HepG2 (cell line): ENCODE measurements around the gene RGS14. TPM values are rescaled to one million over a fixed set of nuclear protein-coding genes. Genes with fewer than 3 reads are reported as not detected.

ENCODE experiments used
- DMAP1 ChIP-seq: IDR thresholded peaks from 2 replicates; pipeline ENCODE4 v1.6.1; 2016
- DNMT1 ChIP-seq: sonication (generic); formaldehyde crosslinking; IDR thresholded peaks from 2 replicates; pipeline ENCODE4 v1.5.1; 2020; ENCODE audit warnings: mild to moderate bottlenecking, missing genetic modification reagents
- FOSL1 ChIP-seq: sonication (generic); formaldehyde crosslinking; IDR thresholded peaks from 2 replicates; pipeline ENCODE4 v1.9.0; 2021; ENCODE audit warnings: missing genetic modification reagents, borderline replicate concordance
- GABPB1 ChIP-seq: IDR thresholded peaks from 2 replicates; pipeline ENCODE4 v1.6.1; 2016; ENCODE audit warnings: mild to moderate bottlenecking, missing genetic modification reagents, moderate library complexity, missing compliant biosample characterization
- IRF2 ChIP-seq: IDR thresholded peaks from 2 replicates; pipeline ENCODE4 v1.6.1; 2018; ENCODE audit warnings: missing genetic modification reagents, missing compliant biosample characterization
- KDM2A ChIP-seq: sonication (generic); formaldehyde crosslinking; IDR thresholded peaks from 2 replicates; pipeline ENCODE4 v1.4.0; 2020; ENCODE audit warnings: low read depth, missing genetic modification reagents, borderline replicate concordance
- MXI1 ChIP-seq: IDR thresholded peaks from 3 replicates; pipeline ENCODE4 v1.6.1; 2012; ENCODE audit warnings: low read depth, low read length, inconsistent platforms, borderline replicate concordance
- NBN ChIP-seq: fragments of 450-650 bp; conservative IDR thresholded peaks from 2 replicates; pipeline ENCODE4 v1.6.1; 2017
- NRL ChIP-seq: sonication (generic); formaldehyde crosslinking; IDR thresholded peaks from 2 replicates; pipeline ENCODE4 v1.5.0; 2020; ENCODE audit warnings: missing genetic modification reagents, mild to moderate bottlenecking, moderate library complexity, borderline replicate concordance
- PATZ1 ChIP-seq: sonication (generic); formaldehyde crosslinking; IDR thresholded peaks from 2 replicates; pipeline ENCODE4 v1.4.0; 2020; ENCODE audit warnings: missing genetic modification reagents
- RNF2 ChIP-seq: fragments of 450-650 bp; conservative IDR thresholded peaks from 2 replicates; pipeline ENCODE4 v1.6.1; 2016; ENCODE audit warnings: low read depth
- RORA ChIP-seq: sonication (generic); formaldehyde crosslinking; IDR thresholded peaks from 2 replicates; pipeline ENCODE4 v1.5.0; 2020; ENCODE audit warnings: mild to moderate bottlenecking, missing genetic modification reagents, moderate library complexity
- RXRA ChIP-seq: sonication (generic); formaldehyde crosslinking; IDR thresholded peaks from 2 replicates; pipeline ENCODE4 v1.5.1; 2020; ENCODE audit warnings: missing genetic modification reagents
- SMARCE1 ChIP-seq: fragments of 450-650 bp; IDR thresholded peaks from 2 replicates; pipeline ENCODE4 v1.6.1; 2017; ENCODE audit warnings: borderline replicate concordance
- TCF7 ChIP-seq: sonication (generic); IDR thresholded peaks from 2 replicates; pipeline ENCODE4 v1.6.1; 2016; ENCODE audit warnings: antibody characterized with exemption, low read depth
- ZBTB8A ChIP-seq: sonication (generic); formaldehyde crosslinking; IDR thresholded peaks from 2 replicates; pipeline ENCODE4 v1.4.0; 2020; ENCODE audit warnings: mild to moderate bottlenecking, low read depth, missing genetic modification reagents, borderline replicate concordance
- ZKSCAN1 ChIP-seq: fragments of 150-350 bp; IDR thresholded peaks from 2 replicates; pipeline ENCODE4 v1.6.1; 2014; ENCODE audit warnings: low read length
- ZNF317 ChIP-seq: sonication (generic); formaldehyde crosslinking; IDR thresholded peaks from 2 replicates; pipeline ENCODE4 v1.5.0; 2020; ENCODE audit warnings: mild to moderate bottlenecking, missing genetic modification reagents
- ZNF350 ChIP-seq: sonication (generic); formaldehyde crosslinking; IDR thresholded peaks from 2 replicates; pipeline ENCODE4 v1.4.0; 2020; ENCODE audit warnings: mild to moderate bottlenecking, low read depth, missing genetic modification reagents, borderline replicate concordance
- ZNF605 ChIP-seq: sonication (generic); formaldehyde crosslinking; IDR thresholded peaks from 2 replicates; pipeline ENCODE4 v1.8.0; 2022; ENCODE audit warnings: mild to moderate bottlenecking, missing genetic modification reagents
- ZNF609 ChIP-seq: sonication (generic); formaldehyde crosslinking; IDR thresholded peaks from 2 replicates; pipeline ENCODE4 v1.4.0; 2020; ENCODE audit warnings: mild to moderate bottlenecking, missing genetic modification reagents, borderline replicate concordance
- ZNF775 ChIP-seq: sonication (generic); formaldehyde crosslinking; IDR thresholded peaks from 2 replicates; pipeline ENCODE4 v1.4.0; 2020; ENCODE audit warnings: missing genetic modification reagents, mild to moderate bottlenecking, moderate library complexity, borderline replicate concordance
- polyA plus RNA-seq, 8 experiments: library from polyadenylated mRNA; depleted of rRNA in 3 of 8; stranded (reverse) in 7 of 8; unstranded in 1 of 8; fragments of >200 nt; fragmentation: Illumina TruSeq in 4 of 8; extraction: Trizol in 4 of 8; gene quantifications; 2 replicates each; pipeline versions ENCODE4 v1.2.1 to v1.2.3, GENCODE V29; 2011 to 2016; ENCODE audit warnings: low read depth in 4 of 8, missing spikeins in 1 of 8, mixed read lengths in 1 of 8; ENCODE audit not compliant: insufficient read depth in 1 of 8
- total RNA-seq, 5 experiments: library from RNA; depleted of rRNA; stranded (reverse); fragments of >200 nt; fragmentation: Illumina TruSeq; extraction: Trizol; gene quantifications; 2 replicates each; pipeline ENCODE4 v1.2.3, GENCODE V29; 2016; ENCODE audit warnings: low read depth in 1 of 5

RGS14 gene
- total and polyA plus RNA-seq, 2 of the 13 experiments (the other 11 are each of a cell fraction or from before 2014, with no cell fraction given) = 11.1 to 17.2 TPM

- TF ChIP-seq ZNF609 (CRISPR knock-in tag) (no peak), ZNF775 (CRISPR knock-in tag) (no peak), ZNF605 (CRISPR knock-in tag) (0 out of 2 replicates have a peak, but pooled peaks have one; percentile 46), KDM2A (peak; percentile 33; the same call in 1 of the 2 replicates), FOSL1 (CRISPR knock-in tag) (no peak), DMAP1 (CRISPR knock-in tag) (peak; percentile 53; the same call in 1 of the 2 replicates), PATZ1 (CRISPR knock-in tag) (peak; percentile 49; the same call in 1 of the 2 replicates), RORA (CRISPR knock-in tag) (no peak), RXRA (CRISPR knock-in tag) (peak; percentile 55), DNMT1 (CRISPR knock-in tag) (no peak), GABPB1 (CRISPR knock-in tag) (peak; percentile 59; the same call in 1 of the 2 replicates), ZKSCAN1 (no peak), ZNF350 (CRISPR knock-in tag) (0 out of 2 replicates have a peak, but pooled peaks have one; percentile 17), ZBTB8A (no peak), NRL (CRISPR knock-in tag) (0 out of 2 replicates have a peak, but pooled peaks have one; percentile 27), IRF2 (CRISPR knock-in tag) (0 out of 2 replicates have a peak, but pooled peaks have one; percentile 12), NBN (no peak), SMARCE1 (no peak), ZNF317 (CRISPR knock-in tag) (0 out of 2 replicates have a peak, but pooled peaks have one; percentile 18), TCF7 (no peak), MXI1 (no peak), RNF2 (no peak)
Observed at GRCh38 chr5:177362610-177363507, 5.1 kb downstream of the RGS14 start (continued).
